ENCODE results near the gene RIBC1.
"Not testable (repeated sequence)": the region's sequence is repeated elsewhere in the genome, so short reads cannot be mapped to it uniquely, and the experiment has no call there.

RIBC1 gene

GRCh38 chrX:53437206-53437605 is 14.5 kb downstream of the RIBC1 start:
- no peak for DNase-seq

DNA sequence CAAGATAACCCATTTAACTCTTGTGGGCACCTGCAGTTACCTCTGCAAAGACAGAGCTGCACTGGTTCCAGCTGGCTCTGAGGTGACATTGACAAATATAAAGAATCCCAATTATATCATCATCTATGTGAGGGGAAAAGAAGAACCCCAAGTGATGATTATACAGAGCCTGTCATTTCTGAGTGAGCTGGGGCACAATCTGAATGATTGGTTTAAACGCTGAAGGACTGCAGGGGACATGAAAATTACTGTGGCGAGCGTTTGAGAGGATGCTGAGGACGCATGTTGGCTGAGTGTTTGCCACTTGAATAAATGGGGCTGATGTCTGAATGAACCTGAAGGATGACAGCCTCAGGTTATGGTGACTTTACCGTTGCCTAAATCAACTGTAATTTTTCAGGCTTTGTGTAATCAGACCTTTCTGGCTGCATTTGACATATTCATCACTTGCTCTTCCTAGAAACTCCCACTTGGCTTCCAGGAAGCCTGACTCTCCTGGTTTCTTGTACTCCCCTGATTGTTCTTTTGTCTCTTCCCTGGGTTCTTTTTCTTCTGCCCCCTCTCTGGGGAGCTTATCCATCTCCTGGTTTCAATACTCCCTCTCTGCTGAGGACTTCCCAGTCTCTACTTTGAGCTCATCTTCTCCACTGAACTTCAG is 15.6 kb downstream of the RIBC1 start:
- DNase-seq = no peak

GRCh38 chrX:53438832-53439230 is 16.2 kb downstream of the RIBC1 start:
- no peak for DNase-seq

- no peak for DNase-seq
Observed at GRCh38 chrX:53440101-53440500, 17.4 kb downstream of the RIBC1 start.

DNA sequence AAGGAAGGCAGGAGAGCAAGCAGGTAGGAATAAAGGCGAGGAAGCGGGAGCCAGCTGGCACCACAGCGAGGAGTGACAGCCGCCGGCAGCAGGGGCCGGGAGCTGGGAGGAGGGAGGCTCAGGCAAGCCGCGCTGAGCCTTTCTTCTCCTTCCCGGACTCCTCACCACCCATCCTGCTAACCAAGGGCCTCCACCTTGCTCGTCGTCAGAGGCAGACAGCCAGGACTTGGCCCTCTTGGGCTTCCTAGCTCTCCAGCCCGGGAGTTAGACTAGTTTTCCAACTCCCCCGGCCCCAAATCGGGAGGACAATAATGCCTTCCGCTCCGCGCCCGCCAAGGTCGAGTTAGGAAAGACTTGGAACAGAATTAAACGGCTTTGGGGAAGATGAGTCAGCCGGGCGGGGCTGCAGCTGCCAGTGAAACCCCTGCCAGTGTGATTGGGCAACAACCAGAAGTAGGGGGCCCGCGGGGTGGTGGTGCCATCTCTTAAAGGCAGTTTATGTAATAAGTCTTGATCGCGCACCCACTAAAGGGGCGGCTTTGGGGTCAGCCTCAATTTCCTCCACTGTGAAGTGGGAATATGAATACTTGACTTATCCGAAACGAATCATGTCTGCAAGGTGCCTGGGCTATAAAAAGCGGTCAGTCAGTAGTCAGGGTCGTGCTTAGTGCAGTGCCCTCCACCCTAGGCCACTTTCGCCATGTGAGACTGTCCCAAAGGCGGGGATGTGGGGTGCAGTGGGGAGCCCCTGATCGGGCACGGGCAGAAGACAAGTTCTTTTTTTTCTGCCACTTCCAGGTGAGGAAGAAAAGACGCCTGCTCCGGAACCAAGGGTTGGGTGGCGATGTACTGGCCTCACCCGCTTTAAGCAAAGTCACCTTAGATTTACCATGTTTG is 18.2 kb downstream of the RIBC1 start:
- DNase-seq = peak; percentile 69 to 76 (median 75)

- DNase-seq = peak; percentile 62 to 76 (median 63)
Observed at GRCh38 chrX:53441531-53442321, 19.1 kb downstream of the RIBC1 start.

DNA sequence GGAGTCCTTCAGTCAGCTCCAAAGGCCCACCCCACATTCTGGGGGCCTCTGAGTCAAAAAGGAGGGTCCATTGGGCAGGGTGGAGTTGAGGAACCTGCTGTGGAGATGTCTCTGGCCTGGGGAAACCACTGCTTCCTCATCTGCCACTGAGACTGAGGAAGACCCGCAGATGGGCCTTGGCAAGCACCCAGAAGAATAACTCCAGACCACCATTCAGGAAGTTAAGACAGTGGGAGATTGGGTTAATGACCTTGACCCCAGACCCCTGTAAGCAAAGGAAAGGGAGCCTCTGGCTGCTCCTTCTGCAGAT is 19.6 kb downstream of the RIBC1 start:
- peak in 1 of 3 donors; percentile 22 for DNase-seq

GRCh38 chrX:53445977-53446376 is 23.3 kb downstream of the RIBC1 start:
- peak; percentile 44 to 70 (median 63) for DNase-seq

- no peak for DNase-seq
Observed at GRCh38 chrX:53447441-53447840, 24.8 kb downstream of the RIBC1 start.

- no peak for DNase-seq
Observed at GRCh38 chrX:53449632-53450031, 27.0 kb downstream of the RIBC1 start.

- DNase-seq = no peak
Observed at GRCh38 chrX:53452812-53453211, 30.1 kb downstream of the RIBC1 start.

- peak; percentile 19 to 63 (median 56) for DNase-seq
Observed at GRCh38 chrX:53456254-53456653, 33.6 kb downstream of the RIBC1 start.

GRCh38 chrX:53458082-53458481 is 35.4 kb downstream of the RIBC1 start:
- no peak for DNase-seq

DNA sequence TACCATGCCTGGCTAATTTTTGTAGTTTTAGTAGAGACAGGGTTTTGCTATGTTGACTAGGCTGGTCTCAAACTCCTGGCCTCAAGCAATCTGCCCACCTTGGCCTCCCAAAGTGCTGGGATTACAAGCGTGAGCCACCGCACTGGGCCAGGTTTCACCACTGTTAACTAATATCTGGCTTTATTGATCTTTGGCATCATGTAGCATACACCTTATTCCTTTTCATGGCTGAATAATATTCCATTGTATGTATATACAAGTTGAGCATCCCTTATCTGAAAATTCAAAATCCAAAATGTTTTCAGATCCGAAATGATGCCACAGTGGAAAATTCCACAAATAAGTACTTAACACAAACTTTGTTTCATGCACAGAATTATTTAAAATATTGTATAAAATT is 46.0 kb downstream of the RIBC1 start:
- DNase-seq = not testable (repeated sequence)

DNA sequence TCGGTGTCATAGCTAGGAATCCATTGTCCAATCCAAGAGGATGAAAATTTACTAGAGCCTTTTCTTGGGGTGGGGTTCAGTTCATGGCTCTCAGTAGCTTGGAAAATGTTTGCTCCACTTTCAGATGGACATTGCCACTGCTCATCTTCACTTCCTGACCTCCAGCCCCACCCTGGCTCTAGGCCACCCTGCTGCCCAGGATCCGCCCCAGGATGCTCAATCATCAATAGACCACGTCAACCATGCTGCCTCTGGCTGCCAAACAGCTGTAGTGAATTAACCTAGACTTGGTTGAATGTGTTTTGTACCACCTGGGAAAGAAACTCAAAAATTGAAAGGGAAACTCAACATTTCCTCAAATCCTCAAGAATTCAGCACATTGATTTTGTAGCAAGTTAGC is 48.7 kb downstream of the RIBC1 start:
- DNase-seq = no peak

DNA sequence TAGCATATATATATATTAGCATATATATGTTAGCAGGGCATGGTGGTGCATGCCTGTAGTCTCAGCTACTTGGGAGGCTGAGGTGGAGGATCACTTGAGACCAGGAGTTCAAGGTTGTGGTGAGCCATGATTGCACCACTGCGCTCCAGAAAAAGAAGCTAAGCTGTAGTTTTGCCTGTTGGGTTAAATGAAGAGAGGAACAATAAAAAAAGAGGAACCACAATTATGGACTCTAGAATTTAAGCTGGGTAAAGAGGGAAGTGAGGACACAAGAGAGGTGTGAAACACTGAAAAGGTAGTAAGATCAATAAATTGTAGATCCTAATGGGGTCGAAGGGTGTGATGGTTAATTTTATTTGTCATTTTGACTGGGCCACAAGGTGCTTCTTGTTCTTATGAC is 52.0 kb downstream of the RIBC1 start:
- DNase-seq = peak; percentile 16 to 50 (median 45)

DNA sequence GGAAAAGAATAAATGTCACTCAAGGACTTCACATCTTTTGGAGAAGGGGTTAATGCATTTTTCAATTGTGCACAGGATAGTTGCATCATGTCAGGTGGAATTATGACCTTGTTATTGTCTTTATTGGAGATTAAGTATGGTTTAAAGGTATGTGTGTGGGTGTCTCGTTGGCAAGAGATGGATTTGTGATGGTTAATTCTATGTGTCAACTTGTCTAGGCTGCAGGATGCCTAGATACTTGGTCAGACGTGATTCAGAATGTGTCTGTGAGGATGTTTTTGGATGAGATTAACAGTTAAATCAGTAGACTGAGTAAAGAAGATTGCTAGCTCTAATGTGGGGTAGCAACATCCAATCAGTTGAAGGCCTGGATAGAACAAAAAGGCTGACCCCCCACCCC is 53.7 kb downstream of the RIBC1 start:
- DNase-seq = no peak

DNA sequence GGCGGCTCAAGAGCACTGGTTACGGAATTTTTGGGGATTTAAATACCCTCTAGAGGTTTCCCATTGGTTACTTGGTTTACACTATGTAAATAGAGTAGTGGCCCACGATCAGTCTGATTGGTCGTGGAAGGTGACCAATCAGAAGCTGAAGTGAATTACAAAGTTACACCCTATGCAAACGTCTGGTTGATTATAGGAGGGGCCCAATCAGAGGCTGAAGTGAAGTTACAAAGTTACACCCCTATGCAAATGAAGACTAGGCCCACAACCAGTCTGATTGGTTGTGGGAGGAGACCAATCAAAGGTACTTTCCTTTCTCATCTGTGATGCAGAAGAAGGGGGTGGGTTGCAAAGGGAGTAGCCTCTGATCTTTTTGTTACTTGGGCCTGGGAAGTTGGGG is 56.6 kb downstream of the RIBC1 start:
- peak; percentile 16 to 59 (median 41) for DNase-seq

Measured in suppressor macrophage treated with lipopolysaccharide for 1 hour (primary cell).